ENCODE data around the gene COL8A1.

Gene COL8A1

DNA sequence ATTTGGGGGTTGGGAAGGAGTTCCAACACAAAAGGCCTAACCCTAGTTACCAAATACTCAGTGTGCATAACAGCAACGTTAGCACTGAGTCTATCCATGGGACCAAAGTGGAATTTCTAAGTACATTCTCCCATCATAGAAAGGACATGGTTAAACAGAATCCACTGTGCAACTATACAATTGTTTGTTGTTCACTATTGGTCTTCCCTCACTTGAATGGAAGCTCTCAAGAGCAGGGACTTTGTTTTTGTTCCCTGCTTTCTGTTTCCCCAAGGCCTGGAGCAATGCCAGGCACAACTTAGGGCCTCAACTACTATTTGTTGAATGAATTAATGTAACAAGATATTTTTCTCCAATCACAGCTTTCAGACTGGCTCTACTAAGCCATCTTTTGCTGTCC is 25.6 kb downstream of the COL8A1 start:
- in situ Hi-C loops (cut with HindIII; ENCODE audit: low sequenced_read_pairs) = no loop called here
- DNase-seq (ENCODE audit: low read depth) = no peak
- no peak overlapping the region for H3K4me3 ChIP-seq (ENCODE audit: low read depth, low read length)
- TF ChIP-seq, protein P1, sequence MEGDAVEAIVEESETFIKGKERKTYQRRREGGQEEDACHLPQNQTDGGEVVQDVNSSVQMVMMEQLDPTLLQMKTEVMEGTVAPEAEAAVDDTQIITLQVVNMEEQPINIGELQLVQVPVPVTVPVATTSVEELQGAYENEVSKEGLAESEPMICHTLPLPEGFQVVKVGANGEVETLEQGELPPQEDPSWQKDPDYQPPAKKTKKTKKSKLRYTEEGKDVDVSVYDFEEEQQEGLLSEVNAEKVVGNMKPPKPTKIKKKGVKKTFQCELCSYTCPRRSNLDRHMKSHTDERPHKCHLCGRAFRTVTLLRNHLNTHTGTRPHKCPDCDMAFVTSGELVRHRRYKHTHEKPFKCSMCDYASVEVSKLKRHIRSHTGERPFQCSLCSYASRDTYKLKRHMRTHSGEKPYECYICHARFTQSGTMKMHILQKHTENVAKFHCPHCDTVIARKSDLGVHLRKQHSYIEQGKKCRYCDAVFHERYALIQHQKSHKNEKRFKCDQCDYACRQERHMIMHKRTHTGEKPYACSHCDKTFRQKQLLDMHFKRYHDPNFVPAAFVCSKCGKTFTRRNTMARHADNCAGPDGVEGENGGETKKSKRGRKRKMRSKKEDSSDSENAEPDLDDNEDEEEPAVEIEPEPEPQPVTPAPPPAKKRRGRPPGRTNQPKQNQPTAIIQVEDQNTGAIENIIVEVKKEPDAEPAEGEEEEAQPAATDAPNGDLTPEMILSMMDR (IDR thresholded peaks at IDR 0.05; ENCODE audit: low read depth, low read length, missing control alignments) = no peak

DNA sequence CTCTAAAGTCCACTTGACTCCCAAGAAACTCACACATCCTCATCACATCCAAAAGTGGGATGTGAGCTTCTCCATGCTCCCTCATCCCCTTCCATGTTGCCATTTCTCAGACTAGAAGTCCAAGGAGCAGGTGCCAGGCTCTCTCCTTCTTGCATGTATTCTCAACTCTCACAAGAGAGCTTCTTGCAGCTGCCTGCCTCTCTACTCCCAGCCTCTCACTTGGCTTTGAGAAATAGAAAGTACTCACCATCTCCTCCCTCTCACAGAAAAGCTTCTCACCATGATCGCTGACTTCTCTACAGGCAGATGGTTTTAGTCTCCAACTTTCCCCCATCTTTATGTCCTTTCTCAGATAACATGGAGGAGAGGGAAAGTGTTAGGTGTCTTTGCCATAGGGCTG is 26.6 kb downstream of the COL8A1 start:
- H3K4me3 ChIP-seq (ENCODE audit: low read depth, low read length) = no peak overlapping the region
- TF ChIP-seq, protein P1 (IDR thresholded peaks at IDR 0.05; ENCODE audit: low read depth, low read length, missing control alignments) = no peak
- in situ Hi-C loops (cut with HindIII; ENCODE audit: low sequenced_read_pairs) = no loop called here
- DNase-seq (ENCODE audit: low read depth) = no peak

GRCh38 chr3:99666201-99666600 is 27.8 kb downstream of the COL8A1 start:
- no peak overlapping the region for H3K4me3 ChIP-seq (ENCODE audit: low read depth, low read length)
- DNase-seq (ENCODE audit: low read depth) = no peak
- in situ Hi-C loops (cut with HindIII; ENCODE audit: low sequenced_read_pairs) = no loop called here
- TF ChIP-seq, protein P1 (IDR thresholded peaks at IDR 0.05; ENCODE audit: low read depth, low read length, missing control alignments) = no peak

DNA sequence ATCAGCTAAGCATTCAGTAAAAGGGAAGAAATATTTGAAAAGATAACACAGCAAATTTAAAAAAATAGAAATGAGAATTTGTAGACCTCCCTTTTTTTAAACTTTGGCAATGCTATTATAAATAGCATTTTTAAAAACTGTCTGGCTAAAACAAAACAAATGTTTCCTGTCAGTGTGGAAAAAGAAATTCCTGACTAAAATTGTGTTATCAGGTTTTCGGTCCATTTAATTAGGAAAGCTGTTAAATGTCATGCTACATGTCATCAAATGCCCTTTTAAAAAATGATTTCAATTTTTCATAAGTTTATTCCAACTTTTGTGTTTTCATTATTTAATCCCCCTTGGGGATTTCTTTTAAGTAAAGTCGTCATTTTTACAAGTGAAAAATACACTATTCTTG is 29.6 kb downstream of the COL8A1 start:
- TF ChIP-seq, protein P1 (IDR thresholded peaks at IDR 0.05; ENCODE audit: low read depth, low read length, missing control alignments) = no peak
- no peak overlapping the region for H3K4me3 ChIP-seq (ENCODE audit: low read depth, low read length)
- in situ Hi-C loops (cut with HindIII; ENCODE audit: low sequenced_read_pairs) = no loop called here
- DNase-seq (ENCODE audit: low read depth) = no peak

- in situ Hi-C loops (cut with HindIII; ENCODE audit: low sequenced_read_pairs) = no loop called here
- no peak overlapping the region for H3K4me3 ChIP-seq (ENCODE audit: low read depth, low read length)
- TF ChIP-seq, protein P1 (IDR thresholded peaks at IDR 0.05; ENCODE audit: low read depth, low read length, missing control alignments) = no peak
- no peak for DNase-seq (ENCODE audit: low read depth)
Measured at GRCh38 chr3:99669879-99670555, 31.6 kb downstream of the COL8A1 start.

DNA sequence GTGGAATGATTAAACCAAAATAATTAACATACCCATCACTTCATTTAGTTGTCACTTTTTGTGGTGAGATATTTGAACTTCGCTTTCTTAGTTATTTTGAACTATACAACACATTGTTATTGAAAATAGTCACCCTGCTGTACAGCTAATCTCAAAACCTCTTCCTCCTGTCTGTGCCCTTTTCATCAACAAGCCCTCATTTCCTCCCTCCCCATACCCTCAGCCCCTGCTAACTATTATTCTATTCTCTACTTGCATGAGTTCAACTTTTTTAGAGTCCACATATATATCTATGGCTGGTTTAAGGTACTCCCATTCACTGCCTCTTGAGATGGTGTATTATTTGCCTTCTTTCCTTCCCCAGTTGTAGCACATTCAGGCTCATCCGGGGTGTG is 32.2 kb downstream of the COL8A1 start:
- DNase-seq (ENCODE audit: low read depth) = no peak
- in situ Hi-C loops (cut with HindIII; ENCODE audit: low sequenced_read_pairs) = no loop called here
- H3K4me3 ChIP-seq (ENCODE audit: low read depth, low read length) = no peak overlapping the region
- TF ChIP-seq, protein P1 (IDR thresholded peaks at IDR 0.05; ENCODE audit: low read depth, low read length, missing control alignments) = no peak
